ENCODE results near the gene DNLZ.

GRCh38 chr9:136312009-136312375, 51.6 kb downstream of the DNLZ start:
- TF ChIP-seq POLR2A (IDR thresholded peaks at IDR 0.05; ENCODE audit: low read length) = no peak
- TF ChIP-seq GATA1 (IDR thresholded peaks at IDR 0.05; ENCODE audit: low read depth, low read length) = no peak
